ENCODE results near the gene PELO.

GRCh38 chr5:52743529-52743928 lies 44.2 kb upstream of the PELO start:
- TF ChIP-seq CTCF (IDR thresholded peaks at IDR 0.05; ENCODE audit: borderline replicate concordance, extremely low read depth, low read length, poor library complexity, severe bottlenecking) (no peak), EZH2 (IDR thresholded peaks at IDR 0.05; ENCODE audit: borderline replicate concordance, low read depth, low read length, severe bottlenecking) (no peak)
